ENCODE results near the gene ZMYM2. TPM values are rescaled to one million over a fixed set of nuclear protein-coding genes. Genes with fewer than 3 reads are reported as not detected.

ZMYM2 gene
- total and polyA plus RNA-seq, 4 donors = 14.0 to 212 (median 38.5) TPM

- peaks cover 0 to 13% (median 0%) of the 10 kb centered on the region in 5 donors for H3K4me1 ChIP-seq (ENCODE audit: control insufficient read depth in 5 of 5, insufficient read depth in 5 of 5, low read length in 5 of 5)
- H3K4me3 ChIP-seq = no peak overlapping the region
- no peak overlapping the region for H3K9ac ChIP-seq (ENCODE audit: insufficient read depth in 1 of 2, low read length in 2 of 2)
- H3K27me3 ChIP-seq (ENCODE audit: control insufficient read depth in 3 of 3, insufficient read depth in 3 of 3, low read length in 2 of 3) = no peaks in the 10 kb centered on the region
- DNase-seq (no peak), ATAC-seq (ENCODE audit: insufficient read depth, low FRiP score) (no peak)
- no peak overlapping the region for H3K27ac ChIP-seq (ENCODE audit: low read depth in 1 of 2, low read length in 1 of 2)
- no peak for TF ChIP-seq CTCF (IDR thresholded peaks at IDR 0.05; ENCODE audit: control extremely low read depth, extremely low read depth)
- 96 to 97% methylated on average over 2 of the region's 2 CpGs for WGBS, 2 donors
- H3K9me3 ChIP-seq (ENCODE audit: control insufficient read depth in 4 of 4, insufficient read depth in 3 of 4, low read length in 3 of 4) = no peaks in the 10 kb centered on the region
- peaks cover 4 to 50% (median 16%) of the 10 kb centered on the region in 4 donors for H3K36me3 ChIP-seq (ENCODE audit: control insufficient read depth in 4 of 4, insufficient read depth in 4 of 4, low read length in 4 of 4)
Measured at GRCh38 chr13:20053891-20054290, 95.4 kb downstream of the ZMYM2 start.

GRCh38 chr13:20054586-20054985 lies 96.1 kb downstream of the ZMYM2 start:
- no peak for ATAC-seq (ENCODE audit: insufficient read depth, low FRiP score)
- 66 to 78% methylated on average over 2 of the region's 2 CpGs for WGBS, 2 donors

GRCh38 chr13:20057214-20057613 lies 98.7 kb downstream of the ZMYM2 start:
- Histone ChIP-seq H3K27ac (ENCODE audit: low read depth in 1 of 2, low read length in 1 of 2) (no peak overlapping the region), H3K36me3 (ENCODE audit: control insufficient read depth in 4 of 4, insufficient read depth in 4 of 4, low read length in 4 of 4) (peaks cover 10 to 64% (median 31%) of the 10 kb centered on the region in 4 donors), H3K4me1 (ENCODE audit: control insufficient read depth in 5 of 5, insufficient read depth in 5 of 5, low read length in 5 of 5) (peaks cover 0 to 13% (median 0%) of the 10 kb centered on the region in 5 donors), H3K4me3 (no peak overlapping the region), H3K27me3 (ENCODE audit: control insufficient read depth in 3 of 3, insufficient read depth in 3 of 3, low read length in 2 of 3) (no peaks in the 10 kb centered on the region), H3K9ac (ENCODE audit: insufficient read depth in 1 of 2, low read length in 2 of 2) (no peak overlapping the region), H3K9me3 (ENCODE audit: control insufficient read depth in 4 of 4, insufficient read depth in 3 of 4, low read length in 3 of 4) (no peaks in the 10 kb centered on the region)
- no peak for TF ChIP-seq CTCF (IDR thresholded peaks at IDR 0.05; ENCODE audit: control extremely low read depth, extremely low read depth)
- WGBS, 2 donors = 98% methylated on average over 7 of the region's 7 CpGs
- ATAC-seq (ENCODE audit: insufficient read depth, low FRiP score) (no peak), DNase-seq (no peak)

More at GRCh38 chr13:20054586-20054985, 96.1 kb downstream of the ZMYM2 start:
- no peaks in the 10 kb centered on the region for H3K27me3 ChIP-seq (ENCODE audit: control insufficient read depth in 3 of 3, insufficient read depth in 3 of 3, low read length in 2 of 3)
- no peak overlapping the region for H3K9ac ChIP-seq (ENCODE audit: insufficient read depth in 1 of 2, low read length in 2 of 2)
- peaks cover 7 to 54% (median 19%) of the 10 kb centered on the region in 4 donors for H3K36me3 ChIP-seq (ENCODE audit: control insufficient read depth in 4 of 4, insufficient read depth in 4 of 4, low read length in 4 of 4)
- TF ChIP-seq CTCF (IDR thresholded peaks at IDR 0.05; ENCODE audit: control extremely low read depth, extremely low read depth) = no peak
- DNase-seq = no peak
- H3K4me3 ChIP-seq = no peak overlapping the region
- H3K27ac ChIP-seq (ENCODE audit: low read depth in 1 of 2, low read length in 1 of 2) = no peak overlapping the region
- no peaks in the 10 kb centered on the region for H3K9me3 ChIP-seq (ENCODE audit: control insufficient read depth in 4 of 4, insufficient read depth in 3 of 4, low read length in 3 of 4)
- peaks cover 0 to 13% (median 0%) of the 10 kb centered on the region in 5 donors for H3K4me1 ChIP-seq (ENCODE audit: control insufficient read depth in 5 of 5, insufficient read depth in 5 of 5, low read length in 5 of 5)

GRCh38 chr13:20057963-20058362 lies 99.4 kb downstream of the ZMYM2 start:
- no peak overlapping the region for H3K4me3 ChIP-seq
- no peak for TF ChIP-seq CTCF (IDR thresholded peaks at IDR 0.05; ENCODE audit: control extremely low read depth, extremely low read depth)
- H3K27me3 ChIP-seq (ENCODE audit: control insufficient read depth in 3 of 3, insufficient read depth in 3 of 3, low read length in 2 of 3) = no peaks in the 10 kb centered on the region
- H3K4me1 ChIP-seq (ENCODE audit: control insufficient read depth in 5 of 5, insufficient read depth in 5 of 5, low read length in 5 of 5) = peaks cover 0 to 11% (median 0%) of the 10 kb centered on the region in 5 donors
- H3K9ac ChIP-seq (ENCODE audit: insufficient read depth in 1 of 2, low read length in 2 of 2) = no peak overlapping the region
- no peak overlapping the region for H3K27ac ChIP-seq (ENCODE audit: low read depth in 1 of 2, low read length in 1 of 2)
- WGBS, 2 donors = 97% methylated on average over 1 of the region's 1 CpG
- H3K9me3 ChIP-seq (ENCODE audit: control insufficient read depth in 4 of 4, insufficient read depth in 3 of 4, low read length in 3 of 4) = no peaks in the 10 kb centered on the region
- ATAC-seq (ENCODE audit: insufficient read depth, low FRiP score) (no peak), DNase-seq (no peak)
- H3K36me3 ChIP-seq (ENCODE audit: control insufficient read depth in 4 of 4, insufficient read depth in 4 of 4, low read length in 4 of 4) = peaks cover 10 to 60% (median 30%) of the 10 kb centered on the region in 4 donors

All from lung (tissue), 12 donors.